GM12878 (cell line): ENCODE measurements around the gene CAPN8. TPM values are rescaled to one million over a fixed set of nuclear protein-coding genes. Genes with fewer than 3 reads are reported as not detected.

ENCODE experiments used
- ASH2L ChIP-seq: fragments of 300-600, 200-600 bp; sonication (generic); IDR thresholded peaks from 2 replicates; pipeline ENCODE4 v1.6.1; 2017; ENCODE audit warnings: low read depth, mild to moderate bottlenecking, borderline replicate concordance
- CREB1 ChIP-seq: IDR thresholded peaks from 2 replicates; pipeline ENCODE4 v1.6.1; 2012; ENCODE audit warnings: low read depth, mild to moderate bottlenecking, inconsistent platforms
- EGR1 ChIP-seq, 2 experiments: IDR thresholded peaks; 1 replicate in 1 of 2; 2 replicates in 1 of 2; pipeline ENCODE4 v1.6.1; 2011 to 2012; ENCODE audit warnings: low read depth in 2 of 2, low read length in 2 of 2, borderline replicate concordance in 1 of 2, mild to moderate bottlenecking in 1 of 2, moderate library complexity in 1 of 2
- FOXK2 ChIP-seq: fragments of 450-650 bp; IDR thresholded peaks from 2 replicates; pipeline ENCODE4 v1.6.1; 2017; ENCODE audit warnings: mild to moderate bottlenecking, moderate library complexity
- KLF5 ChIP-seq: fragments of 450-650 bp; IDR thresholded peaks from 2 replicates; pipeline ENCODE4 v1.6.1; 2014; ENCODE audit warnings: mild to moderate bottlenecking; ENCODE audit not compliant: partially characterized antibody
- MEF2A ChIP-seq: IDR thresholded peaks from 2 replicates; pipeline ENCODE4 v1.6.1; 2011; ENCODE audit warnings: low read depth, mild to moderate bottlenecking, low read length, moderate library complexity; ENCODE audit not compliant: insufficient read depth
- NBN ChIP-seq: fragments of 450-650 bp; IDR thresholded peaks from 2 replicates; pipeline ENCODE4 v1.6.1; 2016
- RCOR1 ChIP-seq: conservative IDR thresholded peaks from 2 replicates; pipeline ENCODE4 v1.6.1; 2012; ENCODE audit warnings: low read depth, low read length, improper control_type of control experiment
- YBX1 ChIP-seq: fragments of 450-650 bp; IDR thresholded peaks from 2 replicates; pipeline ENCODE4 v1.6.1; 2016; ENCODE audit warnings: antibody characterized with exemption
- ZNF274 ChIP-seq: IDR thresholded peaks from one replicate; pipeline ENCODE4 v1.8.0; 2011; ENCODE audit not compliant: insufficient read length, insufficient read depth
- ZNF687 ChIP-seq: fragments of 450-650 bp; IDR thresholded peaks from 2 replicates; pipeline ENCODE4 v1.6.1; 2017; ENCODE audit warnings: mild to moderate bottlenecking, moderate library complexity
- ZSCAN29 ChIP-seq: fragments of 450-650 bp; IDR thresholded peaks from 2 replicates; pipeline ENCODE4 v1.6.1; 2017; ENCODE audit warnings: mild to moderate bottlenecking, moderate library complexity
- polyA plus RNA-seq, 11 experiments: library from polyadenylated mRNA; depleted of rRNA in 4 of 11; unstranded in 6 of 11; stranded (reverse) in 5 of 11; fragments of >200 nt; fragmentation: Nextera tagmentation in 4 of 11; fragmentation: Illumina TruSeq in 1 of 11; extraction: Ambion mirVana in 4 of 11; extraction: Trizol in 1 of 11; gene quantifications; 1 replicate in 1 of 11; 2 replicates in 10 of 11; pipeline versions ENCODE4 v1.2.1 to v1.2.3, GENCODE V29; 2011 to 2016; ENCODE audit warnings: inconsistent platforms in 2 of 11, missing spikeins in 2 of 11, low read depth in 1 of 11
- total RNA-seq, 4 experiments: library from RNA; depleted of rRNA in 3 of 4; stranded (reverse); fragments of >200 nt in 3 of 4; fragmentation: Illumina TruSeq in 1 of 4; extraction: Trizol in 1 of 4; gene quantifications; 2 replicates each; pipeline versions ENCODE4 v1.2.1 to v1.2.3, GENCODE V29; 2013 to 2021
- TF ChIP-seq, protein P1 (sequence below): IDR thresholded peaks from 2 replicates; pipeline ENCODE4 v1.6.1; 2011; ENCODE audit warnings: borderline replicate concordance, low read depth, mild to moderate bottlenecking, moderate library complexity, low read length; ENCODE audit not compliant: insufficient read depth, poor library complexity, severe bottlenecking
- TF ChIP-seq, protein P2 (sequence below): IDR thresholded peaks from 2 replicates; pipeline ENCODE4 v1.6.1; 2012; ENCODE audit warnings: improper control_type of control experiment, low read depth, low read length; ENCODE audit not compliant: insufficient replicate concordance
- TF ChIP-seq, protein P3 (sequence below): fragments of 450-650 bp; formaldehyde crosslinking; IDR thresholded peaks from 2 replicates; pipeline ENCODE4 v1.5.0; 2022; ENCODE audit warnings: mild to moderate bottlenecking, missing genetic modification characterization

Gene CAPN8
- total and polyA plus RNA-seq, 10 of the 15 experiments (the other 5 are each of a cell fraction or from before 2014, with no cell fraction given) = 6.4 to 30.7 (median 12.3) TPM

DNA sequence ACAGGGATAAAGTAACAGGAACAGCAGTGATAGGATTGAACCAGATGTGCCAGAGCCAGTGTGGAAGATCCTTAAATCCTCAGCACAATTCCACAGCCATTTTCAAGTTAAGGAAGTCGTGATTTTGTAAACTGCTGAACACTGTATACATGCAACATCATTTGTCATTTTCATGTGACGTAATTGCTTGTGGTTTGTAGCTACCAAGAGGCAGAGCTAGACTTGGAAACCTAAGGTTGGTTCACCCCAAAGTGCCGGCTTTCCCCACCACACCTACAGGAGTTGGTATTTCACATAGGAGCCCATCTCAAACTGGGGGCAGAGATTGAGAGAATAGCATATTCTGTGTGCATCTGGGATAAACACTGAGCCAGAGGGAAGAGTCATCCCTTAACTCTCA is 113.9 kb downstream of the CAPN8 start (continued):
- peak; percentile 37 for TF ChIP-seq ZNF687
- TF ChIP-seq, protein P1, sequence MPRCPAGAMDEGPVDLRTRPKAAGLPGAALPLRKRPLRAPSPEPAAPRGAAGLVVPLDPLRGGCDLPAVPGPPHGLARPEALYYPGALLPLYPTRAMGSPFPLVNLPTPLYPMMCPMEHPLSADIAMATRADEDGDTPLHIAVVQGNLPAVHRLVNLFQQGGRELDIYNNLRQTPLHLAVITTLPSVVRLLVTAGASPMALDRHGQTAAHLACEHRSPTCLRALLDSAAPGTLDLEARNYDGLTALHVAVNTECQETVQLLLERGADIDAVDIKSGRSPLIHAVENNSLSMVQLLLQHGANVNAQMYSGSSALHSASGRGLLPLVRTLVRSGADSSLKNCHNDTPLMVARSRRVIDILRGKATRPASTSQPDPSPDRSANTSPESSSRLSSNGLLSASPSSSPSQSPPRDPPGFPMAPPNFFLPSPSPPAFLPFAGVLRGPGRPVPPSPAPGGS = no peak
- no peak for TF ChIP-seq ASH2L
- no peak for TF ChIP-seq YBX1
- no peak for TF ChIP-seq ZNF274
- TF ChIP-seq, protein P2, sequence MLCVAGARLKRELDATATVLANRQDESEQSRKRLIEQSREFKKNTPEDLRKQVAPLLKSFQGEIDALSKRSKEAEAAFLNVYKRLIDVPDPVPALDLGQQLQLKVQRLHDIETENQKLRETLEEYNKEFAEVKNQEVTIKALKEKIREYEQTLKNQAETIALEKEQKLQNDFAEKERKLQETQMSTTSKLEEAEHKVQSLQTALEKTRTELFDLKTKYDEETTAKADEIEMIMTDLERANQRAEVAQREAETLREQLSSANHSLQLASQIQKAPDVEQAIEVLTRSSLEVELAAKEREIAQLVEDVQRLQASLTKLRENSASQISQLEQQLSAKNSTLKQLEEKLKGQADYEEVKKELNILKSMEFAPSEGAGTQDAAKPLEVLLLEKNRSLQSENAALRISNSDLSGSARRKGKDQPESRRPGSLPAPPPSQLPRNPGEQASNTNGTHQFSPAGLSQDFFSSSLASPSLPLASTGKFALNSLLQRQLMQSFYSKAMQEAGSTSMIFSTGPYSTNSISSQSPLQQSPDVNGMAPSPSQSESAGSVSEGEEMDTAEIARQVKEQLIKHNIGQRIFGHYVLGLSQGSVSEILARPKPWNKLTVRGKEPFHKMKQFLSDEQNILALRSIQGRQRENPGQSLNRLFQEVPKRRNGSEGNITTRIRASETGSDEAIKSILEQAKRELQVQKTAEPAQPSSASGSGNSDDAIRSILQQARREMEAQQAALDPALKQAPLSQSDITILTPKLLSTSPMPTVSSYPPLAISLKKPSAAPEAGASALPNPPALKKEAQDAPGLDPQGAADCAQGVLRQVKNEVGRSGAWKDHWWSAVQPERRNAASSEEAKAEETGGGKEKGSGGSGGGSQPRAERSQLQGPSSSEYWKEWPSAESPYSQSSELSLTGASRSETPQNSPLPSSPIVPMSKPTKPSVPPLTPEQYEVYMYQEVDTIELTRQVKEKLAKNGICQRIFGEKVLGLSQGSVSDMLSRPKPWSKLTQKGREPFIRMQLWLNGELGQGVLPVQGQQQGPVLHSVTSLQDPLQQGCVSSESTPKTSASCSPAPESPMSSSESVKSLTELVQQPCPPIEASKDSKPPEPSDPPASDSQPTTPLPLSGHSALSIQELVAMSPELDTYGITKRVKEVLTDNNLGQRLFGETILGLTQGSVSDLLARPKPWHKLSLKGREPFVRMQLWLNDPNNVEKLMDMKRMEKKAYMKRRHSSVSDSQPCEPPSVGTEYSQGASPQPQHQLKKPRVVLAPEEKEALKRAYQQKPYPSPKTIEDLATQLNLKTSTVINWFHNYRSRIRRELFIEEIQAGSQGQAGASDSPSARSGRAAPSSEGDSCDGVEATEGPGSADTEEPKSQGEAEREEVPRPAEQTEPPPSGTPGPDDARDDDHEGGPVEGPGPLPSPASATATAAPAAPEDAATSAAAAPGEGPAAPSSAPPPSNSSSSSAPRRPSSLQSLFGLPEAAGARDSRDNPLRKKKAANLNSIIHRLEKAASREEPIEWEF = no peak
- TF ChIP-seq, protein P3, sequence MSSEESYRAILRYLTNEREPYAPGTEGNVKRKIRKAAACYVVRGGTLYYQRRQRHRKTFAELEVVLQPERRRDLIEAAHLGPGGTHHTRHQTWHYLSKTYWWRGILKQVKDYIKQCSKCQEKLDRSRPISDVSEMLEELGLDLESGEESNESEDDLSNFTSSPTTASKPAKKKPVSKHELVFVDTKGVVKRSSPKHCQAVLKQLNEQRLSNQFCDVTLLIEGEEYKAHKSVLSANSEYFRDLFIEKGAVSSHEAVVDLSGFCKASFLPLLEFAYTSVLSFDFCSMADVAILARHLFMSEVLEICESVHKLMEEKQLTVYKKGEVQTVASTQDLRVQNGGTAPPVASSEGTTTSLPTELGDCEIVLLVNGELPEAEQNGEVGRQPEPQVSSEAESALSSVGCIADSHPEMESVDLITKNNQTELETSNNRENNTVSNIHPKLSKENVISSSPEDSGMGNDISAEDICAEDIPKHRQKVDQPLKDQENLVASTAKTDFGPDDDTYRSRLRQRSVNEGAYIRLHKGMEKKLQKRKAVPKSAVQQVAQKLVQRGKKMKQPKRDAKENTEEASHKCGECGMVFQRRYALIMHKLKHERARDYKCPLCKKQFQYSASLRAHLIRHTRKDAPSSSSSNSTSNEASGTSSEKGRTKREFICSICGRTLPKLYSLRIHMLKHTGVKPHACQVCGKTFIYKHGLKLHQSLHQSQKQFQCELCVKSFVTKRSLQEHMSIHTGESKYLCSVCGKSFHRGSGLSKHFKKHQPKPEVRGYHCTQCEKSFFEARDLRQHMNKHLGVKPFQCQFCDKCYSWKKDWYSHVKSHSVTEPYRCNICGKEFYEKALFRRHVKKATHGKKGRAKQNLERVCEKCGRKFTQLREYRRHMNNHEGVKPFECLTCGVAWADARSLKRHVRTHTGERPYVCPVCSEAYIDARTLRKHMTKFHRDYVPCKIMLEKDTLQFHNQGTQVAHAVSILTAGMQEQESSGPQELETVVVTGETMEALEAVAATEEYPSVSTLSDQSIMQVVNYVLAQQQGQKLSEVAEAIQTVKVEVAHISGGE (CRISPR knock-in tag) = no peak
- TF ChIP-seq EGR1 (IDR thresholded peaks at IDR 0.05; ENCODE audit: borderline replicate concordance in 1 of 2, low read depth in 2 of 2, low read length in 2 of 2) = no peak
- no peak for TF ChIP-seq FOXK2
- TF ChIP-seq NBN = no peak
- no peak for TF ChIP-seq ZSCAN29
- no peak for TF ChIP-seq KLF5
- TF ChIP-seq RCOR1 = no peak
- TF ChIP-seq CREB1 = peak; percentile 55; the same call in 1 of the 2 replicates
- no peak for TF ChIP-seq MEF2A
